Measurements from ENCODE around the gene CCN5.

DNA sequence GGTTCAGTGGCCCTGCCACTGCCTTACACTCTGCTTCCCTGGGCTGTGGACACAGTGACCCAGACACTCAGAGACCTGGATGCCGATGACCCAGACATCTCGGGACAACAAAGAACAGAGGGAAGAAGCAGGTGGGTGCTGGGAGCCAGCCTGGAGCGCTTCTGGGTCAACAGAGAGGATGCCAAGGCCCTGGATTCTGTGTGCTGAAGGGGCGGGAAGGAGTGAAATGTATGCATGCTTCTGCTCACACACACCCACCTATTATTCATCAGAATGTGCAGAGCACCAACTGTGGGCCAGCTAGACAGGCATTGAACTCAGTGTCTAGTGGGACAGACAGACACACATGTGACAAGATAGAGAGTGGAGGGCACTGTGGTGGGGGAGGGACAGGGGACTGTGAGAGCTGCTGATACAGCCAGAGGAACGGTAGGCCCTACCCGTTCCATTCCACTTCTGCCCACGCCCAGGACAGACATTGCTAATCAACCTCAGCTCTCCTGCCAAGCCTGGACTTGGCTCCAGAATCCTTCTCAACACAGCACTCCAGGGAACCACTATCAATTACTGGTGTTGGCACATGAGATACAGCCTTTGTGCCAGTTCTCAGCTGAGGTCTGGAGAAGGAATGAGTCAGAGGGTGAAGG lies 50.7 kb downstream of the CCN5 start:
- TF ChIP-seq, protein P1, sequence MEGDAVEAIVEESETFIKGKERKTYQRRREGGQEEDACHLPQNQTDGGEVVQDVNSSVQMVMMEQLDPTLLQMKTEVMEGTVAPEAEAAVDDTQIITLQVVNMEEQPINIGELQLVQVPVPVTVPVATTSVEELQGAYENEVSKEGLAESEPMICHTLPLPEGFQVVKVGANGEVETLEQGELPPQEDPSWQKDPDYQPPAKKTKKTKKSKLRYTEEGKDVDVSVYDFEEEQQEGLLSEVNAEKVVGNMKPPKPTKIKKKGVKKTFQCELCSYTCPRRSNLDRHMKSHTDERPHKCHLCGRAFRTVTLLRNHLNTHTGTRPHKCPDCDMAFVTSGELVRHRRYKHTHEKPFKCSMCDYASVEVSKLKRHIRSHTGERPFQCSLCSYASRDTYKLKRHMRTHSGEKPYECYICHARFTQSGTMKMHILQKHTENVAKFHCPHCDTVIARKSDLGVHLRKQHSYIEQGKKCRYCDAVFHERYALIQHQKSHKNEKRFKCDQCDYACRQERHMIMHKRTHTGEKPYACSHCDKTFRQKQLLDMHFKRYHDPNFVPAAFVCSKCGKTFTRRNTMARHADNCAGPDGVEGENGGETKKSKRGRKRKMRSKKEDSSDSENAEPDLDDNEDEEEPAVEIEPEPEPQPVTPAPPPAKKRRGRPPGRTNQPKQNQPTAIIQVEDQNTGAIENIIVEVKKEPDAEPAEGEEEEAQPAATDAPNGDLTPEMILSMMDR (conservative IDR thresholded peaks at IDR 0.05; ENCODE audit: low read length): no peak
- no peak for TF ChIP-seq EZH2phosphoT487 (IDR thresholded peaks at IDR 0.05; ENCODE audit: borderline replicate concordance, low read depth, low read length)
